ENCODE results near the gene MAPK9.

MAPK9 gene

GRCh38 chr5:180198208-180198607 lies 93.7 kb downstream of the MAPK9 start:
- DNase-seq (ENCODE audit: insufficient read length, low spot score) (no peak), FAIRE-seq (no peak)
- TF ChIP-seq, protein P1, sequence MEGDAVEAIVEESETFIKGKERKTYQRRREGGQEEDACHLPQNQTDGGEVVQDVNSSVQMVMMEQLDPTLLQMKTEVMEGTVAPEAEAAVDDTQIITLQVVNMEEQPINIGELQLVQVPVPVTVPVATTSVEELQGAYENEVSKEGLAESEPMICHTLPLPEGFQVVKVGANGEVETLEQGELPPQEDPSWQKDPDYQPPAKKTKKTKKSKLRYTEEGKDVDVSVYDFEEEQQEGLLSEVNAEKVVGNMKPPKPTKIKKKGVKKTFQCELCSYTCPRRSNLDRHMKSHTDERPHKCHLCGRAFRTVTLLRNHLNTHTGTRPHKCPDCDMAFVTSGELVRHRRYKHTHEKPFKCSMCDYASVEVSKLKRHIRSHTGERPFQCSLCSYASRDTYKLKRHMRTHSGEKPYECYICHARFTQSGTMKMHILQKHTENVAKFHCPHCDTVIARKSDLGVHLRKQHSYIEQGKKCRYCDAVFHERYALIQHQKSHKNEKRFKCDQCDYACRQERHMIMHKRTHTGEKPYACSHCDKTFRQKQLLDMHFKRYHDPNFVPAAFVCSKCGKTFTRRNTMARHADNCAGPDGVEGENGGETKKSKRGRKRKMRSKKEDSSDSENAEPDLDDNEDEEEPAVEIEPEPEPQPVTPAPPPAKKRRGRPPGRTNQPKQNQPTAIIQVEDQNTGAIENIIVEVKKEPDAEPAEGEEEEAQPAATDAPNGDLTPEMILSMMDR (IDR thresholded peaks at IDR 0.05; ENCODE audit: insufficient read depth, missing control alignments) = no peak

DNA sequence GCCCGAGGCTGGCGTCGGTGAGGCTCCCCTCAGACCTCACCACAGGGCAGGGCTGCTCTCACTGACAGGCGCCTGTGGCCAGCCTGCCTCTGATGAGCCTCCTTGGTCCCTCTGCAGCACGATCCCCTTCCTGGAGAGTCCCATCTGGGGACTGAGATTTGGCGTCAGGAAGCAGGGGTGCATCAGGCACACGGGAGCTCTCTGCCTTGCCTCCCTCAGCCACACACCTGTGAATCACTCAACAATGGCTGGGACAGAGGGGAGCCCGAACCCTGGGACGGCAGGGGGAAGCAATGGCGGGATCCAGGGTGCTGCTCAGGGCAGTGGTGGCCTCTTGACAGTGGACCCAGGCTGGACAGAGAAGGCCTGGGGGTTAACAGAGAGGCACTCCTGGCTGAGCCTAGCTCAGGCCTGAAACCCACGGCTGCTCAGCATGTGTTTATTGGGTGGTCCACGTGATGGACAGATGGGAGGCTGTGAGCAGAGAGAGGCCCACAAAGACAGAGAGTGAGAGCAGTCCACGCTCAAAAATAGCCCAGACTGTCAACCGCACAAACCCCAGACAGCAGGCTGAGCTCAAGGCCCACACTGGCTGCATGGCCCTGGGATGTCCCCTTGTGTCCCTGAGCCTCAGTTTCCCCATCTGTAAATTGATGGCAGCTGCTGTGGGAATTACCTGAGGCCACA lies 94.7 kb downstream of the MAPK9 start:
- TF ChIP-seq, protein P1 (IDR thresholded peaks at IDR 0.05; ENCODE audit: insufficient read depth, missing control alignments) = no peak
- no peak for FAIRE-seq
- no peak for DNase-seq (ENCODE audit: insufficient read length, low spot score)

DNA sequence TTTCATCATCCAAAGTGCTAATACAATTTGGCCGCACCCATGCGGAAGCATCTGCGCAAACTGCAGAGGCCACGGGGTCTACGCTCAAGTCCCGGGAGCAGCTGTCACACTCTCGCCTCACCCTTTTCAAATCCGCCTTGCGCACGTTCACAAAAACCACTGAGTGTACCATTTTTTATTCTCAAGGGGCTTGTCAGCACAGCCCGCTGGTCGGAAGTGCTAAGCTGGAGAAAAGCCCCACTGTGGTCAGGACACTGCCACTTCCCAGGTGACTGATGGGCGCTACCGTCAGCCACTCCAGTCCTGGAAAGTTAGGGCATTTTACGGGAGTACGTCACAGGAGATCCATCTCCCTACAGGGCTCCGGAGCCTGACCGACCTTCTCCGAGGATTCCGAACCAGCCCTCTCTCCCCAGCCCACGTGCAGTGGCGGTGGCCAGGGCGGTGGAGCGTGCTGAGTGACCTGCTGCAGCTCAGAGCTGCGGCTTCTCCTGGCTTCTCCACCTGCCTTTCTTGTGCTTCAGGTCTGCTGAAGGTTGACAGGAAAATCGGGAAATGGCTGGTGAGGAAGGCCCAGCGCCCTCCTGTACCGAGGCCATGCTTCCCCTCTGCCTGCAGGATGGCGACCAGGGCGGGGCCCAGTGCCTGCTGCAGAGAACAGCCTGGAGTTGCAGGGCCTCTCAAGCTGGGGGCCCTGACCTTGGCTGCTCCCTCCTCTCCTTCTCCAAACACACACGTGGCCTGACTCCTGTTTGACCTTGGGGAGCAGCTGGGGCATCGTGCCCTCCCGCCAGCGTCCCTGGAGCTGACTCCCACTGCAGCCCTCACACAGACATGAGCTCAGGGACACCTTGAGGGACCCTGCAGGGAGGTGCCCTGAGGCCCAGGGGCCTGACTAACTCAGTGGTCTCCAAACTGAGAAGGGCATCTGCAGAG lies 97.2 kb downstream of the MAPK9 start:
- FAIRE-seq = no peak

GRCh38 chr5:180193749-180194375 lies 98.0 kb downstream of the MAPK9 start:
- DNase-seq (ENCODE audit: insufficient read length, low spot score) (no peak), FAIRE-seq (no peak)
- TF ChIP-seq, protein P1 (IDR thresholded peaks at IDR 0.05; ENCODE audit: insufficient read depth, missing control alignments) = no peak

More for the DNA sequence above, 97.2 kb downstream of the MAPK9 start:
- TF ChIP-seq, protein P1 (IDR thresholded peaks at IDR 0.05; ENCODE audit: insufficient read depth, missing control alignments) = no peak
- no peak for DNase-seq (ENCODE audit: insufficient read length, low spot score)

GRCh38 chr5:180191716-180192115 lies 100.2 kb downstream of the MAPK9 start:
- FAIRE-seq (no peak), DNase-seq (ENCODE audit: insufficient read length, low spot score) (no peak)
- TF ChIP-seq, protein P1 (IDR thresholded peaks at IDR 0.05; ENCODE audit: insufficient read depth, missing control alignments) = no peak

GRCh38 chr5:180187767-180188166 lies 104.1 kb downstream of the MAPK9 start:
- no peak for DNase-seq (ENCODE audit: insufficient read length, low spot score)
- FAIRE-seq = no peak
- TF ChIP-seq, protein P1 (IDR thresholded peaks at IDR 0.05; ENCODE audit: insufficient read depth, missing control alignments) = no peak
